ENCODE measurements around the gene ARL15. TPM values are rescaled to one million over a fixed set of nuclear protein-coding genes. Genes with fewer than 3 reads are reported as not detected.

The ARL15 gene
- total and polyA plus RNA-seq, 2 donors (not counting 3 experiments of a cell fraction or from before 2014, with no cell fraction given): 11.9 to 24.4 TPM

- Histone ChIP-seq H3K27ac (ENCODE audit: insufficient read depth, low read depth, low read length) (no peak overlapping the region), H4K20me1 (replicated peaks; ENCODE audit: control insufficient read depth, extremely low read depth, insufficient read depth, low read length) (no peaks in the 10 kb centered on the region), H3K9me3 (replicated peaks; ENCODE audit: control insufficient read depth, insufficient read depth, low read length) (no peaks in the 10 kb centered on the region), H3K9me1 (replicated peaks; ENCODE audit: control insufficient read depth, extremely low read depth, insufficient read depth, low read length) (no peaks in the 10 kb centered on the region), H2AFZ (ENCODE audit: low read depth, low read length) (no peak overlapping the region), H3K4me1 (ENCODE audit: control insufficient read depth, extremely low read depth, insufficient read depth, low read length) (no peaks in the 10 kb centered on the region), H3K4me3 (replicated peaks in 1 of 3; ENCODE audit: insufficient read depth in 1 of 3, low read depth in 1 of 3, low read length in 3 of 3) (no peak overlapping the region), H3K9ac (replicated peaks; ENCODE audit: extremely low read depth, insufficient read depth, low read length) (no peak overlapping the region), H3K36me3 (ENCODE audit: control insufficient read depth in 2 of 2, extremely low read depth in 1 of 2, insufficient read depth in 2 of 2, low read length in 2 of 2) (no peaks in the 10 kb centered on the region), H3K79me2 (ENCODE audit: control insufficient read depth, insufficient read depth, low read length) (no peaks in the 10 kb centered on the region), H3K27me3 (ENCODE audit: control insufficient read depth in 2 of 2, insufficient read depth in 2 of 2, low read length in 2 of 2) (no peaks in the 10 kb centered on the region), H3K4me2 (ENCODE audit: insufficient read depth, low read length) (no peak overlapping the region)
- TF ChIP-seq CTCF (IDR thresholded peaks at IDR 0.05; ENCODE audit: extremely low read depth in 1 of 2, insufficient read depth in 1 of 2, low read depth in 1 of 2, low read length in 2 of 2) (no peak), FOS (IDR thresholded peaks at IDR 0.05; ENCODE audit: borderline replicate concordance, insufficient read depth, low read length) (no peak), MYC (IDR thresholded peaks at IDR 0.05; ENCODE audit: low read depth, low read length) (no peak), GATA2 (IDR thresholded peaks at IDR 0.05; ENCODE audit: insufficient read depth, insufficient read length, low read depth, low read length) (no peak), POLR2A (IDR thresholded peaks at IDR 0.05; ENCODE audit: low read depth, low read length) (no peak), POLR2AphosphoS5 (IDR thresholded peaks at IDR 0.05; ENCODE audit: insufficient read depth, low read depth, low read length) (no peak), JUN (IDR thresholded peaks at IDR 0.05; ENCODE audit: borderline replicate concordance, insufficient read depth, insufficient read length, low read depth) (no peak), MAX (IDR thresholded peaks at IDR 0.05; ENCODE audit: insufficient read depth, insufficient read length) (no peak), EZH2 (IDR thresholded peaks at IDR 0.05; ENCODE audit: borderline replicate concordance, low read depth, low read length, severe bottlenecking) (no peak)
- dilution Hi-C loops (cut with MboI; ENCODE audit: extremely low pct_ligation_motif_present, low sequenced_read_pairs): no loop called here
- no peak for DNase-seq (ENCODE audit: low read depth, low spot score)
- ChIA-PET CTCF (interaction anchor here (1.1 kb wide), 1 partner anchor 58 kb away, joined by 3 read pairs; no protein-coding TSS in a partner anchor), POLR2A (interaction anchor here (3.7 kb wide), 1 partner anchor 9 kb away, joined by 18 read pairs; the partner anchor contains the start of gene ARL15)
- FAIRE-seq: no peak
- no TSS peak for BruUV-seq (replicated peaks)
- intact Hi-C loops (cut with micrococcal nuclease): no loop called here
Observed at GRCh38 chr5:54301220-54301619, 9.2 kb downstream of the ARL15 start.

Data from endothelial cell of umbilical vein (primary cell).